Measurements from ENCODE around the gene COA7.

- TF ChIP-seq PAX5 (IDR thresholded peaks at IDR 0.05; ENCODE audit: borderline replicate concordance, low read depth, low read length) (no peak), IKZF1 (conservative IDR thresholded peaks at IDR 0.05) (no peak), NRF1 (conservative IDR thresholded peaks at IDR 0.05; ENCODE audit: low read depth, low read length) (no peak), MAX (IDR thresholded peaks at IDR 0.05; ENCODE audit: low read depth, low read length) (no peak), CBFB (IDR thresholded peaks at IDR 0.05; ENCODE audit: low read depth) (no peak), MEF2A (IDR thresholded peaks at IDR 0.05; ENCODE audit: insufficient read depth, low read depth, low read length) (no peak), RCOR1 (conservative IDR thresholded peaks at IDR 0.05; ENCODE audit: low read depth, low read length) (no peak), POLR2A (IDR thresholded peaks at IDR 0.05; ENCODE audit: low read depth, low read length) (no peak), ZBTB33 (IDR thresholded peaks at IDR 0.05) (no peak), BHLHE40 (IDR thresholded peaks at IDR 0.05; ENCODE audit: borderline replicate concordance in 1 of 2, low read depth in 2 of 2, low read length in 1 of 2) (no peak), CTCF (IDR thresholded peaks at IDR 0.05 in 2 of 3, conservative IDR thresholded peaks at IDR 0.05 in 1 of 3; ENCODE audit: control insufficient read depth in 2 of 3, extremely low read depth in 1 of 3, insufficient read depth in 1 of 3, low read depth in 3 of 3, low read length in 3 of 3) (no peak), ATF7 (IDR thresholded peaks at IDR 0.05; ENCODE audit: low read depth) (no peak), REST (IDR thresholded peaks at IDR 0.05; ENCODE audit: low read depth, low read length) (no peak)
These were observed 43.1 kb upstream of the COA7 start for GRCh38 chr1:52741259-52741658.
